H9 (cell line): ENCODE measurements around the gene ZNF593. TPM values are rescaled to one million over a fixed set of nuclear protein-coding genes. Genes with fewer than 3 reads are reported as not detected.

Experiments used
- DNase-seq: peaks from one replicate; pipeline ENCODE4 v3.0.0-alpha.2; 2017
- H2AFZ ChIP-seq: one replicate; pipeline ENCODE4 v1.6.1; 2013; ENCODE audit warnings: mild to moderate bottlenecking, low read length, control low read depth, moderate library complexity
- H2AK5ac ChIP-seq: 2 replicates; pipeline ENCODE4 v1.6.1; 2013; ENCODE audit warnings: low read length, control low read depth, mixed read lengths; ENCODE audit not compliant: insufficient read length
- H2BK120ac ChIP-seq: one replicate; pipeline ENCODE4 v1.6.1; 2013; ENCODE audit warnings: low read depth, mild to moderate bottlenecking, low read length, control low read depth, inconsistent platforms; ENCODE audit not compliant: poor library complexity, severe bottlenecking
- H2BK12ac ChIP-seq: 2 replicates; pipeline ENCODE4 v1.6.1; 2013; ENCODE audit warnings: low read length, control low read depth, mixed read lengths, low read depth; ENCODE audit not compliant: insufficient read length
- H2BK15ac ChIP-seq: 2 replicates; pipeline ENCODE4 v1.6.1; 2013; ENCODE audit warnings: low read depth, low read length, control low read depth
- H2BK20ac ChIP-seq: one replicate; pipeline ENCODE4 v1.6.1; 2013; ENCODE audit warnings: low read depth, mild to moderate bottlenecking, low read length, control low read depth, inconsistent platforms; ENCODE audit not compliant: poor library complexity, severe bottlenecking
- H2BK5ac ChIP-seq: 2 replicates; pipeline ENCODE4 v1.6.1; 2013; ENCODE audit warnings: low read length, control low read depth, mixed read lengths; ENCODE audit not compliant: insufficient read length
- H3K14ac ChIP-seq: 2 replicates; pipeline ENCODE4 v1.6.1; 2013; ENCODE audit warnings: low read length, control low read depth; ENCODE audit not compliant: insufficient read depth
- H3K18ac ChIP-seq: 2 replicates; pipeline ENCODE4 v1.6.1; 2013; ENCODE audit warnings: low read depth, mild to moderate bottlenecking, mixed read lengths, low read length, control low read depth; ENCODE audit not compliant: insufficient read length
- H3K23ac ChIP-seq: 2 replicates; pipeline ENCODE4 v1.6.1; 2013; ENCODE audit warnings: low read length, control low read depth, mixed read lengths, low read depth; ENCODE audit not compliant: insufficient read length
- H3K23me2 ChIP-seq: 2 replicates; pipeline ENCODE4 v1.6.1; 2013; ENCODE audit warnings: low read depth, mild to moderate bottlenecking, mixed read lengths, low read length, control low read depth; ENCODE audit not compliant: insufficient read length, poor library complexity, severe bottlenecking
- H3K27ac ChIP-seq: 2 replicates; pipeline ENCODE4 v1.5.1; 2013; ENCODE audit warnings: low read length, control low read depth, mixed read lengths, low read depth; ENCODE audit not compliant: insufficient read length
- H3K27me3 ChIP-seq: 2 replicates; pipeline ENCODE4 v1.6.1; 2013; ENCODE audit warnings: low read length, control low read depth, inconsistent platforms; ENCODE audit not compliant: insufficient read depth
- H3K4ac ChIP-seq: 2 replicates; pipeline ENCODE4 v1.6.1; 2013; ENCODE audit warnings: low read depth, mild to moderate bottlenecking, control low read depth, inconsistent platforms, low read length, moderate library complexity
- H3K4me1 ChIP-seq: 2 replicates; pipeline ENCODE4 v1.6.1; 2013; ENCODE audit warnings: low read length, control low read depth, inconsistent platforms; ENCODE audit not compliant: insufficient read depth
- H3K4me2 ChIP-seq: 2 replicates; pipeline ENCODE4 v1.6.1; 2013; ENCODE audit warnings: low read length, control low read depth, mixed read lengths; ENCODE audit not compliant: insufficient read length, insufficient read depth
- H3K56ac ChIP-seq: 2 replicates; pipeline ENCODE4 v1.6.1; 2013; ENCODE audit warnings: low read depth, mild to moderate bottlenecking, mixed read lengths, low read length, control low read depth; ENCODE audit not compliant: insufficient read length
- H3K79me1 ChIP-seq: 2 replicates; pipeline ENCODE4 v1.6.1; 2013; ENCODE audit warnings: low read depth, mild to moderate bottlenecking, moderate library complexity, low read length, control low read depth, inconsistent platforms; ENCODE audit not compliant: insufficient read depth, poor library complexity, severe bottlenecking
- H3K79me2 ChIP-seq: 2 replicates; pipeline ENCODE4 v1.6.1; 2013; ENCODE audit warnings: low read length, control low read depth, inconsistent platforms; ENCODE audit not compliant: insufficient read depth
- H3K9ac ChIP-seq: 2 replicates; pipeline ENCODE4 v1.6.1; 2013; ENCODE audit warnings: low read length, control low read depth, mixed read lengths; ENCODE audit not compliant: insufficient read length; ENCODE audit errors: extremely low read depth
- H3K9me3 ChIP-seq: one replicate; pipeline ENCODE4 v1.6.1; 2013; ENCODE audit warnings: low read depth, low read length, inconsistent platforms; ENCODE audit not compliant: control insufficient read depth
- H3T11ph ChIP-seq: one replicate; pipeline ENCODE4 v1.6.1; 2013; ENCODE audit warnings: mild to moderate bottlenecking, low read length, control low read depth, inconsistent platforms
- H4K20me1 ChIP-seq: one replicate; pipeline ENCODE4 v1.6.1; 2013; ENCODE audit not compliant: control insufficient read depth, insufficient read length, insufficient read depth
- H4K5ac ChIP-seq: 2 replicates; pipeline ENCODE4 v1.6.1; 2013; ENCODE audit warnings: low read depth, mild to moderate bottlenecking, mixed read lengths, low read length, control low read depth; ENCODE audit not compliant: insufficient read length
- H4K8ac ChIP-seq: replicated peaks from 2 replicates; pipeline ENCODE4 v1.6.1; 2013; ENCODE audit warnings: low read length, control low read depth, mixed read lengths, low read depth; ENCODE audit not compliant: insufficient read length
- H4K91ac ChIP-seq: 2 replicates; pipeline ENCODE4 v1.6.1; 2013; ENCODE audit warnings: low read depth, mild to moderate bottlenecking, moderate library complexity, mixed read lengths, low read length, control low read depth; ENCODE audit not compliant: insufficient read length
- H3K27ac Mint-ChIP-seq, 3 experiments: 2 replicates in 2 of 3; 3 replicates in 1 of 3; pipeline ENCODE4 v1.8.0; 2020 to 2021; ENCODE audit warnings: mixed read lengths in 3 of 3, mild to moderate bottlenecking in 1 of 3, moderate library complexity in 1 of 3
- H3K27me3 Mint-ChIP-seq: 2 replicates; pipeline ENCODE4 v1.8.0; 2021; ENCODE audit warnings: low read depth, mild to moderate bottlenecking, moderate library complexity, mixed read lengths
- H3K36me3 Mint-ChIP-seq, 3 experiments: 2 replicates in 2 of 3; 3 replicates in 1 of 3; pipeline ENCODE4 v1.8.0; 2020 to 2021; ENCODE audit warnings: low read depth in 3 of 3, mixed read lengths in 3 of 3; ENCODE audit not compliant: insufficient read depth in 1 of 3
- H3K4me1 Mint-ChIP-seq, 2 experiments: 2 replicates each; pipeline ENCODE4 v1.8.0; 2020; ENCODE audit warnings: mixed read lengths in 2 of 2
- H3K4me3 Mint-ChIP-seq, 2 experiments: 2 replicates in 1 of 2; 3 replicates in 1 of 2; pipeline ENCODE4 v1.8.0; 2020 to 2021; ENCODE audit warnings: mild to moderate bottlenecking in 2 of 2, mixed read lengths in 2 of 2, moderate library complexity in 1 of 2
- H3K9me3 Mint-ChIP-seq, 2 experiments: 2 replicates in 1 of 2; 3 replicates in 1 of 2; pipeline ENCODE4 v1.8.0; 2020; ENCODE audit warnings: mild to moderate bottlenecking in 2 of 2, mixed read lengths in 2 of 2, moderate library complexity in 1 of 2
- CTCF ChIP-seq: fragments of 200-600 bp; sonication (generic); conservative IDR thresholded peaks from 3 replicates; pipeline ENCODE4 v1.8.0; 2021; ENCODE audit warnings: antibody characterized with exemption, mild to moderate bottlenecking
- WGBS: extraction: QIAGEN DNeasy Blood & Tissue Kit; methylation state at CpG from one replicate; pipeline ENCODE4 v1.1.7; 2013; ENCODE audit warnings: missing lambda C conversion rate, low lambda C conversion rate, mixed read lengths; ENCODE audit not compliant: insufficient read length; ENCODE audit errors: extremely low coverage; 5-methylcytosine and 5-hydroxymethylcytosine counted together
- total RNA-seq: library from RNA; stranded (reverse); gene quantifications from 2 replicates; pipeline ENCODE4 v1.2.1, GENCODE V29; 2021

Gene ZNF593
- total RNA-seq, 1 experiment from 2014 or later: 48.2 TPM

- Histone ChIP-seq H3K4ac (no peak overlapping the region), H2AFZ (no peak overlapping the region), H3K23ac (no peak overlapping the region), H3K27me3 (no peaks in the 10 kb centered on the region), H2BK15ac (no peak overlapping the region), H3K4me1 (no peaks in the 10 kb centered on the region), H3K27ac (no peak overlapping the region), H3K9ac (no peak overlapping the region), H2BK120ac (no peak overlapping the region), H4K5ac (no peak overlapping the region), H3K9me3 (no peaks in the 10 kb centered on the region), H2BK20ac (no peak overlapping the region), H3K79me2 (no peaks in the 10 kb centered on the region), H3K18ac (no peak overlapping the region), H3K56ac (no peak overlapping the region), H3K4me2 (no peak overlapping the region), H4K91ac (no peak overlapping the region), H3K79me1 (no peaks in the 10 kb centered on the region), H4K20me1 (no peaks in the 10 kb centered on the region), H4K8ac (no peak overlapping the region), H2BK5ac (no peak overlapping the region), H2AK5ac (no peak overlapping the region), H3T11ph (no peak overlapping the region), H3K23me2 (no peaks in the 10 kb centered on the region), H2BK12ac (no peak overlapping the region), H3K14ac (no peak overlapping the region)
- H3K27ac Mint-ChIP-seq: no peak overlapping the region
- DNase-seq: no peak
- H3K4me3 Mint-ChIP-seq: no peak overlapping the region; a peak in 1 of 5 replicates
- H3K9me3 Mint-ChIP-seq: no peaks in the 10 kb centered on the region
- TF ChIP-seq CTCF: no peak
- no peaks in the 10 kb centered on the region for H3K27me3 Mint-ChIP-seq
- H3K36me3 Mint-ChIP-seq: peaks cover 0 to 19% (median 15%) of the 10 kb centered on the region in 3 experiments; a peak in 4 of 7 replicates
- H3K4me1 Mint-ChIP-seq: peaks cover 3 to 11% of the 10 kb centered on the region in 2 experiments; a peak in 3 of 4 replicates
- WGBS: no CpG with 5 or more reads among the region's 4 CpGs
Observed at GRCh38 chr1:26180010-26180506, 10.3 kb downstream of the ZNF593 start.
